ENCODE results near the gene IQSEC2. TPM values are rescaled to one million over a fixed set of nuclear protein-coding genes. Genes with fewer than 3 reads are reported as not detected.

Gene IQSEC2
- total and polyA plus RNA-seq, 4 donors, result 9.0 to 24.6 (median 17.4) TPM

DNA sequence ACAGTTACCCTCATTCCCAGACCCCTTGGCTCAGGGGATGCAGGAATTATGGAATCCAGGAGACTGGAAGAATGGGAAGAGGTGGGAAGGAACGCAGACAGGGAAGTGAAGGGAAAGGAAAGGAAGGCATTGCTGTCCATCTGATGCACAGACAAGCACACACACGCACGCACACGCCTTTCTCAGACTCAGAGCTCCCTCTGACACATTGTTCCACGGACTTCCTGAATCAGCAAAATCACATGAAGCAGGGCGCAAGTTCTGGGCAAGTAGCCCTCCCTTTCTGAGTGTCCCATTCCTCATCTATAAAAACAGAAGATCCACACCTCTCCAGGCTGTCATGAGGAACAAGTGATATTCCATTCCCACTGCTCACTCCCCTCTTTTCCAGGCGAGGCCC is 13.2 kb downstream of the IQSEC2 start:
- Histone ChIP-seq H3K27me3 (ENCODE audit: control insufficient read depth in 3 of 3, insufficient read depth in 3 of 3, low read length in 2 of 3) (peaks cover 0 to 61% (median 22%) of the 10 kb centered on the region in 3 donors), H3K9ac (ENCODE audit: insufficient read depth in 1 of 2, low read length in 2 of 2) (no peak overlapping the region), H3K4me1 (ENCODE audit: control insufficient read depth in 5 of 5, insufficient read depth in 5 of 5, low read length in 5 of 5) (peaks cover 0 to 4% (median 0%) of the 10 kb centered on the region in 5 donors), H3K36me3 (ENCODE audit: control insufficient read depth in 4 of 4, insufficient read depth in 4 of 4, low read length in 4 of 4) (no peaks in the 10 kb centered on the region), H3K9me3 (ENCODE audit: control insufficient read depth in 4 of 4, insufficient read depth in 3 of 4, low read length in 3 of 4) (peaks cover 0 to 2% (median 0%) of the 10 kb centered on the region in 4 donors), H3K4me3 (no peak overlapping the region), H3K27ac (ENCODE audit: low read depth in 1 of 2, low read length in 1 of 2) (no peak overlapping the region)
- ATAC-seq (ENCODE audit: insufficient read depth, low FRiP score), result no peak
- TF ChIP-seq, protein P1, sequence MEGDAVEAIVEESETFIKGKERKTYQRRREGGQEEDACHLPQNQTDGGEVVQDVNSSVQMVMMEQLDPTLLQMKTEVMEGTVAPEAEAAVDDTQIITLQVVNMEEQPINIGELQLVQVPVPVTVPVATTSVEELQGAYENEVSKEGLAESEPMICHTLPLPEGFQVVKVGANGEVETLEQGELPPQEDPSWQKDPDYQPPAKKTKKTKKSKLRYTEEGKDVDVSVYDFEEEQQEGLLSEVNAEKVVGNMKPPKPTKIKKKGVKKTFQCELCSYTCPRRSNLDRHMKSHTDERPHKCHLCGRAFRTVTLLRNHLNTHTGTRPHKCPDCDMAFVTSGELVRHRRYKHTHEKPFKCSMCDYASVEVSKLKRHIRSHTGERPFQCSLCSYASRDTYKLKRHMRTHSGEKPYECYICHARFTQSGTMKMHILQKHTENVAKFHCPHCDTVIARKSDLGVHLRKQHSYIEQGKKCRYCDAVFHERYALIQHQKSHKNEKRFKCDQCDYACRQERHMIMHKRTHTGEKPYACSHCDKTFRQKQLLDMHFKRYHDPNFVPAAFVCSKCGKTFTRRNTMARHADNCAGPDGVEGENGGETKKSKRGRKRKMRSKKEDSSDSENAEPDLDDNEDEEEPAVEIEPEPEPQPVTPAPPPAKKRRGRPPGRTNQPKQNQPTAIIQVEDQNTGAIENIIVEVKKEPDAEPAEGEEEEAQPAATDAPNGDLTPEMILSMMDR (IDR thresholded peaks at IDR 0.05; ENCODE audit: control extremely low read depth, extremely low read depth), result no peak
- 62 to 74% methylated on average over 7 of the region's 7 CpGs for WGBS, 2 donors
- DNase-seq, result peak in 1 of 3 donors; percentile 15

DNA sequence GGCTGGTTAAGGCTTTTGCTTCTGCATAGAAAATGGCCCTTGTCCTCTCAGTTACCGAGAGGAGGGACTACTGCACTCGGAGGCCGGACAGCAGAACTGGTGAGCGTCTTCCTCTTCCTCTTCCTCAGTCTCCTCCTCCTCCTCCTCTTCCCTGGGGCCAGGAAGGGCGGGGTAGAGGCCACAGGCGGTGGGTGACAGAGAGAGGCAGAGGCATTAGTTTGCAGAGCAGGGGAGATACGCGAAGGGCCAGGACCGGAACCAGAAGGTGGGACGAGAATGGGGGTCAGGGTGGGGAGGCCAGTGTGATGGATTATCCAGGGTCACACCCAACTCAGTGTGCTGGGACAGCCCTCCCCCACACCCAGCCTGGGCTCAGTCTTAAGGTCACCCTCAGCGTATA is 14.5 kb downstream of the IQSEC2 start:
- no peak overlapping the region for H3K9ac ChIP-seq (ENCODE audit: insufficient read depth in 1 of 2, low read length in 2 of 2)
- H3K27me3 ChIP-seq (ENCODE audit: control insufficient read depth in 3 of 3, insufficient read depth in 3 of 3, low read length in 2 of 3), result peaks cover 0 to 67% (median 22%) of the 10 kb centered on the region in 3 donors
- TF ChIP-seq, protein P1 (IDR thresholded peaks at IDR 0.05; ENCODE audit: control extremely low read depth, extremely low read depth), result no peak
- H3K4me3 ChIP-seq, result no peak overlapping the region
- DNase-seq, result no peak
- H3K36me3 ChIP-seq (ENCODE audit: control insufficient read depth in 4 of 4, insufficient read depth in 4 of 4, low read length in 4 of 4), result no peaks in the 10 kb centered on the region
- WGBS, 2 donors, result 54 to 63% methylated on average over 6 to 11 of the region's 11 CpGs
- no peak overlapping the region for H3K27ac ChIP-seq (ENCODE audit: low read depth in 1 of 2, low read length in 1 of 2)
- peaks cover 0 to 4% (median 0%) of the 10 kb centered on the region in 5 donors for H3K4me1 ChIP-seq (ENCODE audit: control insufficient read depth in 5 of 5, insufficient read depth in 5 of 5, low read length in 5 of 5)
- no peak for ATAC-seq (ENCODE audit: insufficient read depth, low FRiP score)
- no peaks in the 10 kb centered on the region for H3K9me3 ChIP-seq (ENCODE audit: control insufficient read depth in 4 of 4, insufficient read depth in 3 of 4, low read length in 3 of 4)

DNA sequence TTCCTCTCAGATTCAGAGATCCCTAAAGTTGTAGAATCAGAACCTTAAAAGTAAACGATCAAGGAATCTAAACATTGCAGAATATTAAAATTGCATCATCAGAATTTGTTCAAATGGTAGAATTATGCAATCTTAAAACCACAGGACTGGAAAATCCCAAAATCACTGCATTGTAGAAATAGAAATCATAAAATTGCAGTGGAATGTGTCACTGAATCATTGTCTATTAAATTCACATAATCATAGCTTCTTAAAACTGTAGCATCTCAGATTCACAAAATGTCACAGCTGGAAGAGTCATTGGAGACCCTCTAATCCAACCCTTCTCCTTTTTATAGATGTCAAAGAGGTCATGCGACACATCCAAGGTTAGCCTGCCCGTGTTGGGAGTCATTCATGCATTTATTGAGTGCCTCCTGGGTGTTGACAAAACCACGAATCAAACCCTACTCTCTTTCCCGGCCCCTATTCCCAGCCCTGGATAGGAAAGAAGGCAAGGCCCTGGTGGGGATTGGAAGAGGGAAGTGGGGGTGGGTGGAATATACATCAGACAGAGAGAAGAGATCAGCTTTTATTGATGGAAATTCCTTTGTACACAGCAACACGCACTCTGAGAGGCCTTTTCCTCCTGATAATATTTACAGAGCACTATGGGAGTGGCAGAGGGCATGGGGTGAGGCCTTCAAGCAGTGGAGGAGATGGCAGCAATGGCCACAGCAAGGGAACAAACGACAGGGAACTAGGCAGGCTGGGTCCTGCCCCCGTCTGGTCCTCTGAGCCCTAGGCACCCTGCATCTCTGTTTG is 15.4 kb downstream of the IQSEC2 start:
- H3K27ac ChIP-seq (ENCODE audit: low read depth in 1 of 2, low read length in 1 of 2), result peak overlapping the region in 1 of 2 donors; percentile 30
- peaks cover 0 to 4% (median 0%) of the 10 kb centered on the region in 5 donors for H3K4me1 ChIP-seq (ENCODE audit: control insufficient read depth in 5 of 5, insufficient read depth in 5 of 5, low read length in 5 of 5)
- DNase-seq, result peak in 1 of 3 donors; percentile 39
- TF ChIP-seq, protein P1 (IDR thresholded peaks at IDR 0.05; ENCODE audit: control extremely low read depth, extremely low read depth), result no peak
- no peaks in the 10 kb centered on the region for H3K36me3 ChIP-seq (ENCODE audit: control insufficient read depth in 4 of 4, insufficient read depth in 4 of 4, low read length in 4 of 4)
- no peak for ATAC-seq (ENCODE audit: insufficient read depth, low FRiP score)
- WGBS, 2 donors, result 54 to 65% methylated on average over 8 of the region's 8 CpGs
- H3K27me3 ChIP-seq (ENCODE audit: control insufficient read depth in 3 of 3, insufficient read depth in 3 of 3, low read length in 2 of 3), result peaks cover 0 to 66% (median 22%) of the 10 kb centered on the region in 3 donors
- no peak overlapping the region for H3K4me3 ChIP-seq
- H3K9ac ChIP-seq (ENCODE audit: insufficient read depth in 1 of 2, low read length in 2 of 2), result no peak overlapping the region
- H3K9me3 ChIP-seq (ENCODE audit: control insufficient read depth in 4 of 4, insufficient read depth in 3 of 4, low read length in 3 of 4), result no peaks in the 10 kb centered on the region
